Measurements from ENCODE around the gene MAPK11. TPM values are rescaled to one million over a fixed set of nuclear protein-coding genes. Genes with fewer than 3 reads are reported as not detected.

The MAPK11 gene
- total and polyA plus RNA-seq, 9 of the 15 experiments (the other 6 are each of a cell fraction or from before 2014, with no cell fraction given) = 0.06 to 14.6 (median 5.3) TPM

DNA sequence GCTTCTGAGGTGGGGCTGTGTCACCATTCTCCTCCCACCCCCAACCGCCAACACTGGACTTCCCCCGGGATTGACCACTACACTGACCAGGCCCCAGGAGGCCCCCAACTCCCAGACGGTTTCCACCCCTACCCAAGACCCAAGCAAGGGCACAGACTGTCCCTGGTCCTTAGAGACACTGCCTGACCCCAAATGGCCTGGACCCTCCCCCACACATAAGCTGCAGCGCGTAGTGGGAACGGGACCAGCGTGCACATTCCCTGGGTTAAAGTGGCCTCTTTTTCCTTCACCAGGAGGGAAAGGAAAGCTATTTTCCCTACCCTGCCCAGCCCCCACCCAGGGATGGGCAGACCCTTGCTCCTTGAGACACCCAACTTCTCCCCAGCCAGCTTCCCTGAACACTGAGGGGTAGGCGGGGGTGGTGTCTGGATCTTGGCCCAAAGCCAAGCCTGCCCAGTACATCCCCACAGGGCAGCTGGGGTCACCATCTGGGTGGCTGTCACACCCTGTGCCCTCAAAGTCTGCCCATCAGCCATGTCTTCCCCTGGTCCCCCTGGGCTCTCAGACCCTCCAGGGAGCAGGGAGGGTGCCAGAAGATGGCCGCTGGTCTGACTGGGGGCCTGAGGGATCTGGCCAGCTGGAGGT, 7.1 kb downstream of the MAPK11 start (continued):
- TF ChIP-seq, protein P1, sequence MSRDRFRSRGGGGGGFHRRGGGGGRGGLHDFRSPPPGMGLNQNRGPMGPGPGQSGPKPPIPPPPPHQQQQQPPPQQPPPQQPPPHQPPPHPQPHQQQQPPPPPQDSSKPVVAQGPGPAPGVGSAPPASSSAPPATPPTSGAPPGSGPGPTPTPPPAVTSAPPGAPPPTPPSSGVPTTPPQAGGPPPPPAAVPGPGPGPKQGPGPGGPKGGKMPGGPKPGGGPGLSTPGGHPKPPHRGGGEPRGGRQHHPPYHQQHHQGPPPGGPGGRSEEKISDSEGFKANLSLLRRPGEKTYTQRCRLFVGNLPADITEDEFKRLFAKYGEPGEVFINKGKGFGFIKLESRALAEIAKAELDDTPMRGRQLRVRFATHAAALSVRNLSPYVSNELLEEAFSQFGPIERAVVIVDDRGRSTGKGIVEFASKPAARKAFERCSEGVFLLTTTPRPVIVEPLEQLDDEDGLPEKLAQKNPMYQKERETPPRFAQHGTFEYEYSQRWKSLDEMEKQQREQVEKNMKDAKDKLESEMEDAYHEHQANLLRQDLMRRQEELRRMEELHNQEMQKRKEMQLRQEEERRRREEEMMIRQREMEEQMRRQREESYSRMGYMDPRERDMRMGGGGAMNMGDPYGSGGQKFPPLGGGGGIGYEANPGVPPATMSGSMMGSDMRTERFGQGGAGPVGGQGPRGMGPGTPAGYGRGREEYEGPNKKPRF (IDR thresholded peaks at IDR 0.05; ENCODE audit: low read depth, low read length) = no peak
- TF ChIP-seq, protein P2, sequence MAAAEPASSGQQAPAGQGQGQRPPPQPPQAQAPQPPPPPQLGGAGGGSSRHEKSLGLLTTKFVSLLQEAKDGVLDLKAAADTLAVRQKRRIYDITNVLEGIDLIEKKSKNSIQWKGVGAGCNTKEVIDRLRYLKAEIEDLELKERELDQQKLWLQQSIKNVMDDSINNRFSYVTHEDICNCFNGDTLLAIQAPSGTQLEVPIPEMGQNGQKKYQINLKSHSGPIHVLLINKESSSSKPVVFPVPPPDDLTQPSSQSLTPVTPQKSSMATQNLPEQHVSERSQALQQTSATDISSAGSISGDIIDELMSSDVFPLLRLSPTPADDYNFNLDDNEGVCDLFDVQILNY (CRISPR knock-in tag; IDR thresholded peaks at IDR 0.05) = no peak
- TF ChIP-seq BCL6 (CRISPR knock-in tag; IDR thresholded peaks at IDR 0.05) (no peak), CBFB (CRISPR knock-in tag; IDR thresholded peaks at IDR 0.05) (0 out of 2 replicates have a peak, but pooled peaks have one; percentile 31), NFIX (CRISPR knock-in tag; IDR thresholded peaks at IDR 0.05; ENCODE audit: low read depth) (peak; percentile 37; the same call in 1 of the 2 replicates), RFX1 (IDR thresholded peaks at IDR 0.05) (no peak), DPF2 (IDR thresholded peaks at IDR 0.05) (no peak), SIN3B (IDR thresholded peaks at IDR 0.05; ENCODE audit: low read depth) (no peak), TAF9B (IDR thresholded peaks at IDR 0.05; ENCODE audit: partially characterized antibody) (no peak)

Measured in K562 (cell line).